Epidermal melanocyte (primary cell): ENCODE data around the gene C1R.
A peak's percentile ranks its signal among the peaks of the same experiment; 100 is the strongest.
"Not testable (repeated sequence)": the region's sequence is repeated elsewhere in the genome, so short reads cannot be mapped to it uniquely, and the experiment has no call there.

ENCODE experiments used
- DNase-seq: peaks from one replicate; pipeline ENCODE4 v3.0.0; 2011; ENCODE audit warnings: low spot score; ENCODE audit not compliant: insufficient read length

The C1R gene

GRCh38 chr12:7068240-7068993, 23.8 kb downstream of the C1R start:
- no peak for DNase-seq

GRCh38 chr12:7067096-7067495, 25.1 kb downstream of the C1R start:
- no peak for DNase-seq

- no peak for DNase-seq
These were observed 25.6 kb downstream of the C1R start for GRCh38 chr12:7066596-7066995.

- DNase-seq = no peak
These were observed 27.1 kb downstream of the C1R start for GRCh38 chr12:7065073-7065623.

GRCh38 chr12:7064516-7064915, 27.7 kb downstream of the C1R start:
- no peak for DNase-seq

GRCh38 chr12:7061596-7061995, 30.6 kb downstream of the C1R start:
- DNase-seq = no peak

- no peak for DNase-seq
These were observed 31.1 kb downstream of the C1R start for GRCh38 chr12:7061138-7061537.

- DNase-seq = peak; percentile 93
These were observed 31.8 kb downstream of the C1R start, which contains the start of gene C1S for GRCh38 chr12:7060353-7060954. TSS of gene C1S (plus strand) at chr12:7060718. CDS start at chr12:7061913, 1,195 bp downstream.

GRCh38 chr12:7059780-7060179, 32.5 kb downstream of the C1R start:
- DNase-seq = no peak

- DNase-seq = no peak
These were observed 33.3 kb downstream of the C1R start for GRCh38 chr12:7058850-7059395.

- no peak for DNase-seq
These were observed 33.9 kb downstream of the C1R start for GRCh38 chr12:7058163-7058845.

GRCh38 chr12:7055736-7056135, 36.5 kb downstream of the C1R start:
- DNase-seq = not testable (repeated sequence)

GRCh38 chr12:7054925-7055324, 37.3 kb downstream of the C1R start:
- DNase-seq = no peak

GRCh38 chr12:7049973-7050372, 42.3 kb downstream of the C1R start:
- not testable (repeated sequence) for DNase-seq

- DNase-seq = not testable (repeated sequence)
These were observed 42.7 kb downstream of the C1R start for GRCh38 chr12:7049445-7049951.

- DNase-seq = no peak
These were observed 44.9 kb downstream of the C1R start for GRCh38 chr12:7047306-7047705.

- no peak for DNase-seq
These were observed 45.7 kb downstream of the C1R start for GRCh38 chr12:7046383-7047105.

GRCh38 chr12:7045913-7046312, 46.3 kb downstream of the C1R start:
- no peak for DNase-seq

- DNase-seq = peak; percentile 27
These were observed 49.4 kb downstream of the C1R start for GRCh38 chr12:7042842-7043241.

GRCh38 chr12:7039403-7039802, 52.8 kb downstream of the C1R start:
- no peak for DNase-seq

GRCh38 chr12:7038591-7038990, 53.7 kb downstream of the C1R start:
- no peak for DNase-seq
